Lower leg skin (tissue), 4 donors: Measurements from ENCODE around the gene CKAP4. TPM values are rescaled to one million over a fixed set of nuclear protein-coding genes. Genes with fewer than 3 reads are reported as not detected.
"Not testable (repeated sequence)": the region's sequence is repeated elsewhere in the genome, so short reads cannot be mapped to it uniquely, and the experiment has no call there.

Experiments
- DNase-seq, 2 donors: peaks; one replicate each; pipeline ENCODE4 v3.0.0-alpha.2; 2019; ENCODE audit warnings: low spot score in 2 of 2
- H3K4me3 ChIP-seq: fragments of 200-600 bp; sonication (generic); 2 replicates; pipeline ENCODE4 v1.5.1; 2017; ENCODE audit warnings: mild to moderate bottlenecking, low read depth; ENCODE audit not compliant: poor library complexity, severe bottlenecking
- CTCF ChIP-seq, 3 donors: fragments of 450-650 bp; IDR thresholded peaks; one replicate each; pipeline ENCODE4 v1.5.1; 2016; ENCODE audit warnings: antibody characterized with exemption in 3 of 3, mild to moderate bottlenecking in 3 of 3, moderate library complexity in 2 of 3
- POLR2A ChIP-seq, 2 donors: fragments of 450-650 bp; IDR thresholded peaks; one replicate each; pipeline ENCODE4 v1.6.1; 2016 to 2017; ENCODE audit warnings: antibody characterized with exemption in 2 of 2, mild to moderate bottlenecking in 1 of 2, moderate library complexity in 1 of 2
- WGBS, 2 donors: methylation state at CpG; one replicate each; pipeline ENCODE4 v1.1.5; 2018; 5-methylcytosine and 5-hydroxymethylcytosine counted together
- intact Hi-C: fragments of 100-400 bp; cut with DNase I; formaldehyde crosslinking; loops from one replicate; pipeline ENCODE4 v1.15.0; 2023; ENCODE audit warnings: low total_unique reads
- total RNA-seq, 4 donors: library from RNA; depleted of rRNA; stranded (reverse); fragments of >200 nt; gene quantifications; one replicate each; pipeline ENCODE4 v1.1.0, GENCODE V29; 2016

Gene CKAP4
- total RNA-seq, 4 donors from 2014 or later, result 57.2 to 80.3 (median 73.6) TPM

- WGBS, 2 donors, result 76 to 78% methylated on average over 2 of the region's 2 CpGs
- intact Hi-C loops, result no loop called here
- DNase-seq, result no peak
- TF ChIP-seq CTCF (IDR thresholded peaks at IDR 0.05) (no peak), POLR2A (IDR thresholded peaks at IDR 0.05) (no peak)
- H3K4me3 ChIP-seq, result no peak overlapping the region
Observed at GRCh38 chr12:106290666-106291065, 42.8 kb upstream of the CKAP4 start.

GRCh38 chr12:106289196-106289681, 41.4 kb upstream of the CKAP4 start:
- 93% methylated on average over 1 of the region's 1 CpG for whole genome bisulfite sequencing, 2 donors
- DNase-seq, result peak in 1 of 2 donors; percentile 9
- intact Hi-C loops, result loop anchor here (10.0 kb wide), 1 partner anchor 64 kb away; no protein-coding TSS in a partner anchor
- no peak overlapping the region for H3K4me3 ChIP-seq
- no peak for TF ChIP-seq CTCF (IDR thresholded peaks at IDR 0.05)
- TF ChIP-seq POLR2A (IDR thresholded peaks at IDR 0.05), result no peak

GRCh38 chr12:106288494-106289195, 40.8 kb upstream of the CKAP4 start:
- 36 to 44% methylated on average over 9 of the region's 9 CpGs for WGBS, 2 donors
- peak in 1 of 2 donors; percentile 40 for DNase-seq
- intact Hi-C loops, result loop anchor here (10.0 kb wide), 1 partner anchor 64 kb away; no protein-coding TSS in a partner anchor
- TF ChIP-seq CTCF (IDR thresholded peaks at IDR 0.05), result no peak
- no peak for TF ChIP-seq POLR2A (IDR thresholded peaks at IDR 0.05)
- H3K4me3 ChIP-seq, result no peak overlapping the region

- no peak for DNase-seq
- no peak overlapping the region for H3K4me3 ChIP-seq
- WGBS, 2 donors, result 66 to 78% methylated on average over 1 of the region's 1 CpG
- no peak for TF ChIP-seq CTCF (IDR thresholded peaks at IDR 0.05)
- TF ChIP-seq POLR2A (IDR thresholded peaks at IDR 0.05), result no peak
- intact Hi-C loops, result loop anchor here (10.0 kb wide), 1 partner anchor 63 kb away; no protein-coding TSS in a partner anchor
Observed at GRCh38 chr12:106288101-106288493, 40.3 kb upstream of the CKAP4 start.

- intact Hi-C loops, result loop anchor here (10.0 kb wide), 1 partner anchor 63 kb away; no protein-coding TSS in a partner anchor
- no peak overlapping the region for H3K4me3 ChIP-seq
- 68 to 79% methylated on average over 1 of the region's 1 CpG for WGBS, 2 donors
- DNase-seq, result peak in 1 of 2 donors; percentile 8
- TF ChIP-seq POLR2A (IDR thresholded peaks at IDR 0.05) (no peak), CTCF (IDR thresholded peaks at IDR 0.05) (no peak)
Observed at GRCh38 chr12:106287364-106287763, 39.5 kb upstream of the CKAP4 start.

GRCh38 chr12:106286576-106287162, 38.8 kb upstream of the CKAP4 start:
- intact Hi-C loops, result loop anchor here (10.0 kb wide), 1 partner anchor 62 kb away; no protein-coding TSS in a partner anchor
- WGBS, 2 donors, result 75 to 78% methylated on average over 14 of the region's 14 CpGs
- H3K4me3 ChIP-seq, result not testable (repeated sequence)
- DNase-seq, result peak in 1 of 2 donors; percentile 12
